GM12878 (cell line): ENCODE measurements around the gene LHFPL3.

Experiments used
- BCLAF1 ChIP-seq: fragments of 450-650 bp; IDR thresholded peaks from 2 replicates; pipeline ENCODE4 v1.6.1; 2017; ENCODE audit warnings: antibody characterized with exemption, mild to moderate bottlenecking, moderate library complexity
- BRCA1 ChIP-seq: IDR thresholded peaks from 2 replicates; pipeline ENCODE4 v1.6.1; 2011; ENCODE audit warnings: low read depth, low read length, improper control_type of control experiment
- CHD2 ChIP-seq: IDR thresholded peaks from 2 replicates; pipeline ENCODE4 v1.6.1; 2011; ENCODE audit warnings: low read depth, low read length, improper control_type of control experiment, borderline replicate concordance
- CTCF ChIP-seq, 3 experiments: IDR thresholded peaks in 2 of 3; conservative IDR thresholded peaks in 1 of 3; 2 replicates each; pipeline ENCODE4 v1.5.1; 2011; ENCODE audit warnings: low read depth in 3 of 3, low read length in 3 of 3, mild to moderate bottlenecking in 3 of 3, control low read depth in 2 of 3, moderate library complexity in 2 of 3, inconsistent platforms in 1 of 3, mixed read lengths in 1 of 3; ENCODE audit not compliant: control insufficient read depth in 2 of 3, insufficient read depth in 1 of 3; ENCODE audit errors: extremely low read depth in 1 of 3
- EP300 ChIP-seq, 2 experiments: fragments of 150-350 bp in 1 of 2; IDR thresholded peaks; 2 replicates each; pipeline ENCODE4 v1.6.1; 2011 to 2012; ENCODE audit warnings: low read depth in 2 of 2, low read length in 2 of 2, borderline replicate concordance in 1 of 2, improper control_type of control experiment in 1 of 2, inconsistent platforms in 1 of 2; ENCODE audit not compliant: control insufficient read depth in 1 of 2
- NBN ChIP-seq: fragments of 450-650 bp; IDR thresholded peaks from 2 replicates; pipeline ENCODE4 v1.6.1; 2016
- POLR2A ChIP-seq: IDR thresholded peaks from 2 replicates; pipeline ENCODE4 v1.6.1; 2011; ENCODE audit warnings: low read depth, mild to moderate bottlenecking, low read length
- RFX5 ChIP-seq: IDR thresholded peaks from 2 replicates; pipeline ENCODE4 v1.6.1; 2011; ENCODE audit warnings: low read depth, low read length, improper control_type of control experiment
- SUPT20H ChIP-seq: IDR thresholded peaks from 2 replicates; pipeline ENCODE4 v1.6.1; 2011; ENCODE audit warnings: low read depth, mild to moderate bottlenecking, low read length, moderate library complexity, borderline replicate concordance; ENCODE audit not compliant: control insufficient read depth
- TF ChIP-seq, protein P1 (sequence below): IDR thresholded peaks from 2 replicates; pipeline ENCODE4 v1.6.1; 2012; ENCODE audit warnings: low read depth, low read length, improper control_type of control experiment
- TF ChIP-seq, protein P2 (sequence below): fragments of 450-650 bp; IDR thresholded peaks from 2 replicates; pipeline ENCODE4 v1.6.1; 2017; ENCODE audit warnings: mild to moderate bottlenecking, low read depth, inconsistent platforms; ENCODE audit not compliant: poor library complexity, severe bottlenecking

DNA sequence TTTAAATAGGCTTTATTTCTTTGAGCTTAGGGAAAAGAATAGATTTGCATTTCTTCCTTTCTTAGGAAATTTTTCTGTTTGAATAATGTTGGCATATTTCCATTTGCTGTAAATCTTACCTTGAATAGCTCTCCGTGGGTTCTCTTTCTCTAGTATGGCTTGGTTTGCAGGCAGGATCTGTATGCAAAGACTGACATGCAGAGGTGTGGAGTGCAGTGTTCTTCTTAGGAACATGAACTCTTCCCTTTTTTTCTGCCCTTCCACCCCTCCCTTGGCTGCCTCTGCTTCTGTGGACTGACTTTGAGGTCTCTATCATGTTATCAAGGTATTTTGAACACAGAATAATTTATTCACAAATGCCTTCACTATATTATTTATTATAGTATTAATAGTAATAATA is 222.8 kb downstream of the LHFPL3 start:
- TF ChIP-seq SUPT20H (no peak), CTCF (IDR thresholded peaks at IDR 0.05 in 2 of 3, conservative IDR thresholded peaks at IDR 0.05 in 1 of 3; ENCODE audit: control insufficient read depth in 2 of 3, extremely low read depth in 1 of 3, insufficient read depth in 1 of 3, low read depth in 3 of 3, low read length in 3 of 3) (no peak), POLR2A (no peak), BCLAF1 (no peak), NBN (no peak), RFX5 (no peak), CHD2 (no peak), BRCA1 (no peak), EP300 (IDR thresholded peaks at IDR 0.05; ENCODE audit: borderline replicate concordance in 1 of 2, control insufficient read depth in 1 of 2, low read depth in 2 of 2, low read length in 2 of 2) (no peak)
- TF ChIP-seq, protein P1, sequence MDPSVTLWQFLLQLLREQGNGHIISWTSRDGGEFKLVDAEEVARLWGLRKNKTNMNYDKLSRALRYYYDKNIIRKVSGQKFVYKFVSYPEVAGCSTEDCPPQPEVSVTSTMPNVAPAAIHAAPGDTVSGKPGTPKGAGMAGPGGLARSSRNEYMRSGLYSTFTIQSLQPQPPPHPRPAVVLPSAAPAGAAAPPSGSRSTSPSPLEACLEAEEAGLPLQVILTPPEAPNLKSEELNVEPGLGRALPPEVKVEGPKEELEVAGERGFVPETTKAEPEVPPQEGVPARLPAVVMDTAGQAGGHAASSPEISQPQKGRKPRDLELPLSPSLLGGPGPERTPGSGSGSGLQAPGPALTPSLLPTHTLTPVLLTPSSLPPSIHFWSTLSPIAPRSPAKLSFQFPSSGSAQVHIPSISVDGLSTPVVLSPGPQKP = no peak
- TF ChIP-seq, protein P2, sequence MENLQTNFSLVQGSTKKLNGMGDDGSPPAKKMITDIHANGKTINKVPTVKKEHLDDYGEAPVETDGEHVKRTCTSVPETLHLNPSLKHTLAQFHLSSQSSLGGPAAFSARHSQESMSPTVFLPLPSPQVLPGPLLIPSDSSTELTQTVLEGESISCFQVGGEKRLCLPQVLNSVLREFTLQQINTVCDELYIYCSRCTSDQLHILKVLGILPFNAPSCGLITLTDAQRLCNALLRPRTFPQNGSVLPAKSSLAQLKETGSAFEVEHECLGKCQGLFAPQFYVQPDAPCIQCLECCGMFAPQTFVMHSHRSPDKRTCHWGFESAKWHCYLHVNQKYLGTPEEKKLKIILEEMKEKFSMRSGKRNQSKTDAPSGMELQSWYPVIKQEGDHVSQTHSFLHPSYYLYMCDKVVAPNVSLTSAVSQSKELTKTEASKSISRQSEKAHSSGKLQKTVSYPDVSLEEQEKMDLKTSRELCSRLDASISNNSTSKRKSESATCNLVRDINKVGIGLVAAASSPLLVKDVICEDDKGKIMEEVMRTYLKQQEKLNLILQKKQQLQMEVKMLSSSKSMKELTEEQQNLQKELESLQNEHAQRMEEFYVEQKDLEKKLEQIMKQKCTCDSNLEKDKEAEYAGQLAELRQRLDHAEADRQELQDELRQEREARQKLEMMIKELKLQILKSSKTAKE = no peak
